Bladder microvascular endothelial cell (primary cell): Measurements from ENCODE around the gene SMCHD1. TPM values are rescaled to one million over a fixed set of nuclear protein-coding genes. Genes with fewer than 3 reads are reported as not detected.

Experiments used
- total RNA-seq: library from RNA; depleted of rRNA; stranded (reverse); fragments of >200 nt; gene quantifications from 2 replicates; pipeline ENCODE4 v1.2.3, GENCODE V29; 2014

SMCHD1 gene
- total RNA-seq, result 42.1 and 97.9 TPM in 2 replicates

GRCh38 chr18:2655178-2655953 lies at the start of gene SMCHD1:
SMCHD1 (plus strand) TSS chr18:2655726; CDS start chr18:2656076, 350 bp downstream.

GRCh38 chr18:2846636-2847316 lies 191.2 kb downstream of the SMCHD1 start, which contains the start of gene EMILIN2:
EMILIN2 (plus strand) TSS chr18:2847006; CDS start chr18:2847189, 183 bp downstream.

Other genes with a start within 250 kb of the SMCHD1 start
- 10.7 and 15.4 TPM in 2 replicates for gene METTL4, start 84.2 kb upstream of the SMCHD1 start, total RNA-seq
- 16.7 and 21.4 TPM in 2 replicates for gene NDC80, start 84.2 kb upstream of the SMCHD1 start, total RNA-seq
- gene EMILIN2, start 191.3 kb downstream of the SMCHD1 start, total RNA-seq, result 4.0 and 5.8 TPM in 2 replicates